NCI-H2196 (cell line): ENCODE results near the gene DCDC2C.

Experiments used
- DNase-seq: peaks from one replicate; lab custom pipeline; 2025; ENCODE audit not compliant: unreplicated experiment; lab: John Stamatoyannopoulos, UW

DCDC2C gene

GRCh38 chr2:3672861-3673678 is 30.3 kb upstream of the DCDC2C start:
- no peak for DNase-seq

- DNase-seq = no peak
These were observed 29.1 kb upstream of the DCDC2C start for GRCh38 chr2:3674066-3674845.

- DNase-seq = no peak
These were observed 27.7 kb upstream of the DCDC2C start for GRCh38 chr2:3675687-3676086.

GRCh38 chr2:3677436-3677835 is 25.9 kb upstream of the DCDC2C start:
- DNase-seq = no peak

- no peak for DNase-seq
These were observed 25.2 kb upstream of the DCDC2C start for GRCh38 chr2:3678212-3678611.

GRCh38 chr2:3679180-3679579 is 24.2 kb upstream of the DCDC2C start:
- DNase-seq = no peak

- DNase-seq = no peak
These were observed 23.6 kb upstream of the DCDC2C start for GRCh38 chr2:3679616-3680393.

GRCh38 chr2:3680548-3681345 is 22.6 kb upstream of the DCDC2C start:
- no peak for DNase-seq

GRCh38 chr2:3681625-3682024 is 21.8 kb upstream of the DCDC2C start:
- no peak for DNase-seq

- no peak for DNase-seq
These were observed 20.6 kb upstream of the DCDC2C start for GRCh38 chr2:3682811-3683210.

- DNase-seq = no peak
These were observed 19.5 kb upstream of the DCDC2C start for GRCh38 chr2:3683748-3684454.

- DNase-seq = no peak
These were observed 13.2 kb upstream of the DCDC2C start for GRCh38 chr2:3689998-3690748.

GRCh38 chr2:3692375-3692774 is 11.0 kb upstream of the DCDC2C start:
- peak; percentile 48 for DNase-seq

GRCh38 chr2:3696545-3696944 is 6.8 kb upstream of the DCDC2C start:
- no peak for DNase-seq

- DNase-seq = no peak
These were observed 2.3 kb upstream of the DCDC2C start for GRCh38 chr2:3701071-3701470.

GRCh38 chr2:3703757-3704355 is 481 bp downstream of the DCDC2C start:
- no peak for DNase-seq

- DNase-seq = no peak
These were observed 1.3 kb downstream of the DCDC2C start for GRCh38 chr2:3704692-3705091.

GRCh38 chr2:3705782-3706181 is 2.4 kb downstream of the DCDC2C start:
- DNase-seq = no peak

GRCh38 chr2:3706892-3707291 is 3.5 kb downstream of the DCDC2C start:
- DNase-seq = no peak
